ENCODE measurements around the gene A3GALT2.
A peak's percentile ranks its signal among the peaks of the same experiment; 100 is the strongest.

The A3GALT2 gene

DNA sequence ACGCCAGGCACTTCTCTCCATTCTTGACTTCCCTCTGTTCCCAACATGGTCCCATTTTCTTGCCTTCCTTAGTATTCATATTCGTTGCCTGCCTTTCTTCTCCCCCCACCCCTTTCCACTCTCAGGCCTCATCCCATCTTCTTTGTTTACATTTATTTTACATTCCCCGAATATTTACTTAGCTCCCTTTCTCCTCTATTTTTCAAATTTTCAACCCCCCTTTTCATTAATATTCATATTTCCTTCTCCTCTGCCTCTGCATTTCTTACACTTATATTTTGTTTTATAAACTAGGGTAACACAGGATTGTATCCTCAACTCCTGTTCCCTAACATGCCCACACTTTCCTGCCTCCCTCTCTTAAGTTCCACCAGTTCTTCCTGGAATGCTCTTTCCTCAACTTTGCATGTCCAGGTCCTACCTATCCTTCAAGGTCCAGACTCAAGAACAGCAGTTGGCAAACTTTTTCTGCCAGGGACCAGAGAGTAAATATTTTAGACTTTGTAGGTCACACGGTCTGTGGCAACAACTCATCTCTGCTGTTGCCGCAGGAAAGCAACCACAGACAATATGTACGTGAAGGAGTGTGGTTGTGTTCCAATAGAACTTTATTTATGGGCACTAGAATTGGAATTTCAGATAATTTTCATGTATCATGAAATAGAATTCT, 29.8 kb upstream of the A3GALT2 start:
- Histone ChIP-seq H3K27me3 (ENCODE audit: control insufficient read depth in 1 of 2, insufficient read depth in 1 of 2, low read length in 2 of 2) (no peaks in the 10 kb centered on the region), H3K9me3 (ENCODE audit: control insufficient read depth, low read length) (no peaks in the 10 kb centered on the region), H3K27ac (ENCODE audit: low read length, poor library complexity, severe bottlenecking) (peak overlapping the region; percentile 70), H4K91ac (ENCODE audit: low read length) (peak overlapping the region; percentile 99), H3K36me3 (ENCODE audit: control insufficient read depth in 1 of 2, insufficient read depth in 2 of 2, low read depth in 1 of 2, low read length in 2 of 2) (peaks cover 22 to 65% of the 10 kb centered on the region in 2 experiments), H2BK120ac (ENCODE audit: low read depth, low read length) (peak overlapping the region; percentile 40), H3K14ac (ENCODE audit: low read length in 2 of 2) (peak overlapping the region in 1 of 2 experiments; percentile 95), H3K23ac (ENCODE audit: low read length in 2 of 2) (no peak overlapping the region), H2BK15ac (ENCODE audit: low read depth, poor library complexity, severe bottlenecking) (no peak overlapping the region), H4K8ac (ENCODE audit: low read length) (peak overlapping the region; percentile 99), H3K9ac (ENCODE audit: low read length) (peak overlapping the region; percentile 84), H2BK5ac (ENCODE audit: low read depth, low read length, poor library complexity, severe bottlenecking) (no peak overlapping the region), H3K4ac (ENCODE audit: low read depth in 1 of 2, low read length in 2 of 2) (peak overlapping the region; percentile 55 to 62), H2BK12ac (ENCODE audit: low read length in 2 of 2) (peak overlapping the region in 1 of 2 experiments; percentile 95), H3K4me1 (ENCODE audit: control insufficient read depth, insufficient read depth, low read depth, low read length) (peaks cover 12% of the 10 kb centered on the region), H3K4me2 (ENCODE audit: low read length, poor library complexity, severe bottlenecking) (peak overlapping the region; percentile 72), H3K18ac (ENCODE audit: low read depth in 1 of 2, low read length in 2 of 2) (peak overlapping the region; percentile 88 to 93), H2AFZ (ENCODE audit: low read depth, low read length) (no peak overlapping the region), H3K79me1 (replicated peaks; ENCODE audit: low read length, poor library complexity, severe bottlenecking) (peaks cover 4% of the 10 kb centered on the region), H2AK5ac (ENCODE audit: low read length, severe bottlenecking) (no peak overlapping the region), H3K4me3 (ENCODE audit: insufficient read depth in 1 of 2, low read depth in 1 of 2, low read length in 2 of 2) (peak overlapping the region; percentile 63 to 82)
- WGBS = 40% methylated on average over 5 of the region's 6 CpGs
- no peak for DNase-seq

DNA sequence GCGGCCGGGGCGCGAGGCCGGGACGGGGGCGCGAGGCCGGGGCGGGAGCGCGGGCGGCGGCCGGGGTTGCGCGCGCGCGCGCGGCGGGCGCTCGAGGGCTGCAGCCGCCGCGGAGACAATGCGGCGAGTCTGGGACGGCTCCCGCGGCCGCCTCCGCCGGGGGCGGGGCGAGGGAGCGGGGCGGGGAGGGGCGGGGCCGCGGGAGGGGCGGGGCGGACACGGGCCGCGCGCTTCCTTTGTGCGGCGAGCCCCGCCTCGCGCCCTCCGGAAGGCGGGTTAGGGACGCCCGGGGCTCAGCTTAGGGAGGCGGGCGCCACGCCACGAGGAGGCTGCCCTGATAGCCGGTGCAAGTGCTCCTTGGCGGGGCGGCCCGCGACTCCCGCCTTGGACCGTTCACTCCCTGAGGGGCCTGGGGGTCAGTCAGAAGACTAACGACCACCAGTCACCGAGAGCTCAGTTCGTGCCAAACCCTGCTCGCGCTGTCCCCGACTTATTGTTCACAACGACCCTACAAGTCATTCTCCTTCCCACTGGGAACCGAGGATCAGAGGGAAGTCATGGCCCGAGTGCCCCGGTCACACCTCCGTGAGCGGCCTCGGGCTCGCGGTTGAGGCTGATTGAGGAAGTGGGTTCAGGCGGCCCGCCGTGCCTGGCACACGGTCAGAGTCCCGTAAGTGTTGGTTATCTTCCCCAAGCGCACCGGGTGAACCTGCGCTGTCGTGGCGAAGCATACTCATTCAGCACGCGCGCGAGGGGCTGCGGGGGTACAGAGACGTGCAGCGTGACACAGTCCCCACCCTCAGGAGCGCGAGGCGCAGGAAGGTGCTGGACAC, 29.1 kb upstream of the A3GALT2 start:
- H3K4me1 ChIP-seq (ENCODE audit: control insufficient read depth, insufficient read depth, low read depth, low read length) = peaks cover 12% of the 10 kb centered on the region
- H3K36me3 ChIP-seq (ENCODE audit: control insufficient read depth in 1 of 2, insufficient read depth in 2 of 2, low read depth in 1 of 2, low read length in 2 of 2) = peaks cover 18 to 61% of the 10 kb centered on the region in 2 experiments
- H3K27ac ChIP-seq (ENCODE audit: low read length, poor library complexity, severe bottlenecking) = peak overlapping the region; percentile 70
- H3K27me3 ChIP-seq (ENCODE audit: control insufficient read depth in 1 of 2, insufficient read depth in 1 of 2, low read length in 2 of 2) = no peaks in the 10 kb centered on the region
- H2AFZ ChIP-seq (ENCODE audit: low read depth, low read length) = no peak overlapping the region
- H4K8ac ChIP-seq (ENCODE audit: low read length) = peak overlapping the region; percentile 99
- DNase-seq = peak; percentile 82
- peak overlapping the region; percentile 92 for H2BK5ac ChIP-seq (ENCODE audit: low read depth, low read length, poor library complexity, severe bottlenecking)
- peak overlapping the region; percentile 99 for H4K91ac ChIP-seq (ENCODE audit: low read length)
- peak overlapping the region; percentile 40 for H2AK5ac ChIP-seq (ENCODE audit: low read length, severe bottlenecking)
- peak overlapping the region in 1 of 2 experiments; percentile 81 for H3K23ac ChIP-seq (ENCODE audit: low read length in 2 of 2)
- H2BK12ac ChIP-seq (ENCODE audit: low read length in 2 of 2) = peak overlapping the region; percentile 92 to 95
- H3K4ac ChIP-seq (ENCODE audit: low read depth in 1 of 2, low read length in 2 of 2) = peak overlapping the region; percentile 55 to 94
- peak overlapping the region in 1 of 2 experiments; percentile 95 for H3K14ac ChIP-seq (ENCODE audit: low read length in 2 of 2)
- H2BK120ac ChIP-seq (ENCODE audit: low read depth, low read length) = peak overlapping the region; percentile 99
- H3K9ac ChIP-seq (ENCODE audit: low read length) = peak overlapping the region; percentile 84
- H2BK15ac ChIP-seq (ENCODE audit: low read depth, poor library complexity, severe bottlenecking) = peak overlapping the region; percentile 85
- H3K18ac ChIP-seq (ENCODE audit: low read depth in 1 of 2, low read length in 2 of 2) = peak overlapping the region; percentile 97 to 98
- H3K9me3 ChIP-seq (ENCODE audit: control insufficient read depth, low read length) = no peaks in the 10 kb centered on the region
- 3% methylated on average over 57 of the region's 104 CpGs for WGBS
- H3K4me2 ChIP-seq (ENCODE audit: low read length, poor library complexity, severe bottlenecking) = peak overlapping the region; percentile 72
- H3K79me1 ChIP-seq (replicated peaks; ENCODE audit: low read length, poor library complexity, severe bottlenecking) = peaks cover 4% of the 10 kb centered on the region
- peak overlapping the region; percentile 82 to 98 for H3K4me3 ChIP-seq (ENCODE audit: insufficient read depth in 1 of 2, low read depth in 1 of 2, low read length in 2 of 2)

DNA sequence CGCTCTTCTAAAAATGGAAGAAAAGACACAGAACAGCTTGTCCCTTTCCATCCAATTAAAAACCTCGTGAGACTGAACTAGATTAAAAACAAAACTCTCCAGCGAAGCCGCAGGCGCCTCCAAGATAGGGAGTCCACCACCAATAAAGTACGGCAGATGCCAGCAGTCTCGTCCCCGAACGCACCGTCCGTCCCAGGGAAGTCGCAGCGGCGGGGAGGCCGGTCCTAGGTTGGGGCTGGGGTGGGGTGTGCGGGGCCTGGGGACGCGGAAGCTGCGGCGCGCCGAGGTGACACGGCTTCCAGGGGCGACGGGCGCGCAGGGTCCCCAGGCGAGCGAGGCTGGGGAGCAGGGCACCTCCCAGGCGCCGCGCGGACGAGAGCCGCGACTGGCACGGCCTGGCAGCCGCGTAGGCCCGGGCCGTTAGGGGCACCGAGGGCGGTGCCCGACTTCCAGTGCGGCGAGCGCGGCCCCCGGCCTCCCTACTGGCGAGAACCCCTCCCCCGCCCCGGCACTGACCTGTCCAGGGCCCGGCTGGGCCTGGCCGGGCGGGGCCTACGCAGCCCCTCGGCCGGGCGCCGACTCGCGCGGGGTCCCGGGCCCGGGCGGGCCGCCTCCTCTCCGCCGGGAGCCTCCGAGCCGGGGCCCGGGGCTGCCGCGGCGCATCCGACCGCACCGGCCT, 28.3 kb upstream of the A3GALT2 start:
- WGBS = under 1% methylated on average over 30 of the region's 78 CpGs
- Histone ChIP-seq H3K23ac (ENCODE audit: low read length in 2 of 2) (peak overlapping the region in 1 of 2 experiments; percentile 95), H4K91ac (ENCODE audit: low read length) (peak overlapping the region; percentile 97), H3K4ac (ENCODE audit: low read depth in 1 of 2, low read length in 2 of 2) (peak overlapping the region; percentile 92 to 94), H3K27me3 (ENCODE audit: control insufficient read depth in 1 of 2, insufficient read depth in 1 of 2, low read length in 2 of 2) (no peaks in the 10 kb centered on the region), H3K9ac (ENCODE audit: low read length) (peak overlapping the region; percentile 96), H3K14ac (ENCODE audit: low read length in 2 of 2) (peak overlapping the region; percentile 67 to 96), H3K4me1 (ENCODE audit: control insufficient read depth, insufficient read depth, low read depth, low read length) (peaks cover 14% of the 10 kb centered on the region), H3K18ac (ENCODE audit: low read depth in 1 of 2, low read length in 2 of 2) (peak overlapping the region; percentile 97 to 98), H2BK12ac (ENCODE audit: low read length in 2 of 2) (peak overlapping the region in 1 of 2 experiments; percentile 61), H2AFZ (ENCODE audit: low read depth, low read length) (no peak overlapping the region), H3K36me3 (ENCODE audit: control insufficient read depth in 1 of 2, insufficient read depth in 2 of 2, low read depth in 1 of 2, low read length in 2 of 2) (peaks cover 14 to 61% of the 10 kb centered on the region in 2 experiments), H3K9me3 (ENCODE audit: control insufficient read depth, low read length) (no peaks in the 10 kb centered on the region), H4K8ac (ENCODE audit: low read length) (peak overlapping the region; percentile 75), H3K4me2 (ENCODE audit: low read length, poor library complexity, severe bottlenecking) (peak overlapping the region; percentile 97), H3K27ac (ENCODE audit: low read length, poor library complexity, severe bottlenecking) (peak overlapping the region; percentile 91), H2AK5ac (ENCODE audit: low read length, severe bottlenecking) (peak overlapping the region; percentile 63), H3K79me1 (replicated peaks; ENCODE audit: low read length, poor library complexity, severe bottlenecking) (peaks cover 2% of the 10 kb centered on the region), H2BK15ac (ENCODE audit: low read depth, poor library complexity, severe bottlenecking) (peak overlapping the region; percentile 85), H3K4me3 (ENCODE audit: insufficient read depth in 1 of 2, low read depth in 1 of 2, low read length in 2 of 2) (peak overlapping the region; percentile 93 to 98), H2BK120ac (ENCODE audit: low read depth, low read length) (peak overlapping the region; percentile 99), H2BK5ac (ENCODE audit: low read depth, low read length, poor library complexity, severe bottlenecking) (peak overlapping the region; percentile 92)
- no peak for DNase-seq

All from mesenchymal stem cell (in vitro differentiated cells and primary cell).